ENCODE measurements around the gene RPL7A. TPM values are rescaled to one million over a fixed set of nuclear protein-coding genes. Genes with fewer than 3 reads are reported as not detected.

RPL7A gene
- total RNA-seq, 3 donors from 2014 or later (not counting 1 experiment from before 2014, with no cell fraction given): 1,409 to 1,616 (median 1,600) TPM

DNA sequence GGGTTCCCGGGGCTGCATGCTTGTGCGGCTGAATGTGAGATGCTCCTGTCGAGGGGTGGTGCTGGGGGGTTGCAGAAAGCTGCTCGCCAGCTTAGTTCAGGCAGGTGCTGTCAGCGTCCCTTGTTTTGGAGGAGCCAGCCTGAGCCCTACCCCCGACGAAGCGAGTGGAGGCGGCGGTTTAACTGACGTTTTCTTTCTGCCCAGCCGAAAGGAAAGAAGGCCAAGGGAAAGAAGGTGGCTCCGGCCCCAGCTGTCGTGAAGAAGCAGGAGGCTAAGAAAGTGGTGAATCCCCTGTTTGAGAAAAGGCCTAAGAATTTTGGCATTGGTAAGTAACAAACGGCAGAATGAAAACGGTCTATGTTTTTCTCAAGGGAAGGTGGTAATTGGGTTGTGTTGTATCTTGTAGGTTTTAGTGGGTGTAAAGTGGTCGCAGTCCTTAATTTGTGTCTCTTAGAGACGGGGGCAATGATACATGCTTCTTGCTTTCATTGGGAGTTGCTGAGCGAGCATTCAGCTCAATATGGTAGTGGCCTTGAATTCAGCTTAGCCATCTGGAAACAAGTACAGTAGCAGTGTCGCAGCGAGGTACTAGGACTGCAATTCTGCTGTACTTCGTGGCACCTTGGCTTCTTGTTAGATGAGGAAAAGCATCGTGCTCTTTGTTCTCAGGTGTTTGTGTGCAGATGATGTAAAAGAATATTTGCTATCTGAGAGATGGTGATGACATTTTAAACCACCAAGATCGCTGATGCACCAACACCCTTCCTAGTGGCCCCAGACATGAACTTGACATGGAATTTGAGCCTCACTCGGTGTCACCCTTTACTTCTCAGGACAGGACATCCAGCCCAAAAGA, 928 bp downstream of the RPL7A start:
- intact Hi-C loops (cut with micrococcal nuclease): loop anchor here (1.0 kb wide), 2 partner anchors 13 to 27 kb away; partner anchors contain the start of genes STKLD1, SURF4 and SURF6
- no peak for TF ChIP-seq CTCF (IDR thresholded peaks at IDR 0.05)
- Mint-ChIP-seq H3K27ac (peak overlapping the region; percentile 94 to 95), H3K27me3 (ENCODE audit: low read depth in 2 of 2) (no peaks in the 10 kb centered on the region), H3K4me3 (peak overlapping the region; percentile 100), H3K9me3 (no peaks in the 10 kb centered on the region), H3K36me3 (peaks cover 12% of the 10 kb centered on the region), H3K4me1 (peaks cover 45 to 47% of the 10 kb centered on the region in 2 donors)
- Histone ChIP-seq H3K36me3 (ENCODE audit: control insufficient read depth, insufficient read depth, low read length) (peaks cover 57% of the 10 kb centered on the region), H3K4me1 (ENCODE audit: control insufficient read depth, insufficient read depth, low read length) (peaks cover 35% of the 10 kb centered on the region), H3K9me3 (ENCODE audit: control insufficient read depth, insufficient read depth, low read length) (no peaks in the 10 kb centered on the region), H3K27me3 (ENCODE audit: control insufficient read depth, insufficient read depth, low read length) (no peaks in the 10 kb centered on the region), H3K27ac (ENCODE audit: low read length) (peak overlapping the region; percentile 75), H3K4me3 (ENCODE audit: low read length) (peak overlapping the region; percentile 76)
- ATAC-seq (no peak), DNase-seq (no peak)
- 19% methylated on average over 25 of the region's 25 CpGs for WGBS (ENCODE audit: insufficient coverage)

- H3K9me3 ChIP-seq (ENCODE audit: control insufficient read depth, insufficient read depth, low read length): no peaks in the 10 kb centered on the region
- H3K4me3 Mint-ChIP-seq: peak overlapping the region; percentile 13
- H3K4me1 ChIP-seq (ENCODE audit: control insufficient read depth, insufficient read depth, low read length): peaks cover 40% of the 10 kb centered on the region
- H3K4me3 ChIP-seq (ENCODE audit: low read length): no peak overlapping the region
- H3K27me3 Mint-ChIP-seq (ENCODE audit: low read depth in 2 of 2): no peaks in the 10 kb centered on the region
- no peak for DNase-seq
- TF ChIP-seq CTCF (IDR thresholded peaks at IDR 0.05): no peak
- peaks cover 52% of the 10 kb centered on the region for H3K36me3 ChIP-seq (ENCODE audit: control insufficient read depth, insufficient read depth, low read length)
- peaks cover 45 to 47% of the 10 kb centered on the region in 2 donors for H3K4me1 Mint-ChIP-seq
- ATAC-seq: no peak
- WGBS (ENCODE audit: insufficient coverage): 85% methylated on average over 15 of the region's 15 CpGs
- intact Hi-C loops (cut with micrococcal nuclease): no loop called here
- peaks cover 12% of the 10 kb centered on the region for H3K36me3 Mint-ChIP-seq
- H3K27ac ChIP-seq (ENCODE audit: low read length): no peak overlapping the region
- no peaks in the 10 kb centered on the region for H3K27me3 ChIP-seq (ENCODE audit: control insufficient read depth, insufficient read depth, low read length)
- H3K27ac Mint-ChIP-seq: peak overlapping the region in 1 of 2 donors; percentile 94
- no peaks in the 10 kb centered on the region for H3K9me3 Mint-ChIP-seq
Measured at GRCh38 chr9:133349965-133350616, 2.1 kb downstream of the RPL7A start.

DNA sequence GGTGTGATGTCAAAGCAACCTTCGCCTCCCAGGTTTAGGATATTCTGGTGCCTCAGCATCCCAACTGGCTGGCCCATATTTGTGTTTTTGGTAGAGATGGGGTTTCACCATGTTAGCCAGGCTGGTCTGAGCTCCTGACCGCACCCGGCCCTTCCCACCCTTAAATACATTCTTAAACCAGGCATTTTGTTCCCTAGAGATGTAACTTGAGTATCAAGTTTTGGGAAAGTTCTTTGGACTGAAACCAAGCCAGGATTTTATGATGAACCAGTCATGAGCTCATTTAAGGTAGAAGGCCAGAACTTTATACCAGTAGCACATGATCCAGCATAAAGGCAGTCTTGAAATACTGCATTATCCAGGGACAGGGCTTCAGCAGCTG, 3.5 kb downstream of the RPL7A start:
- no peaks in the 10 kb centered on the region for H3K27me3 Mint-ChIP-seq (ENCODE audit: low read depth in 2 of 2)
- H3K36me3 Mint-ChIP-seq: peaks cover 12% of the 10 kb centered on the region

More for the DNA sequence above, 3.5 kb downstream of the RPL7A start:
- H3K4me3 Mint-ChIP-seq: no peak overlapping the region
- ATAC-seq (no peak), DNase-seq (no peak)
- Histone ChIP-seq H3K4me1 (ENCODE audit: control insufficient read depth, insufficient read depth, low read length) (peaks cover 40% of the 10 kb centered on the region), H3K4me3 (ENCODE audit: low read length) (no peak overlapping the region), H3K27ac (ENCODE audit: low read length) (no peak overlapping the region), H3K9me3 (ENCODE audit: control insufficient read depth, insufficient read depth, low read length) (no peaks in the 10 kb centered on the region), H3K27me3 (ENCODE audit: control insufficient read depth, insufficient read depth, low read length) (no peaks in the 10 kb centered on the region), H3K36me3 (ENCODE audit: control insufficient read depth, insufficient read depth, low read length) (peaks cover 50% of the 10 kb centered on the region)
- no peaks in the 10 kb centered on the region for H3K9me3 Mint-ChIP-seq
- H3K27ac Mint-ChIP-seq: no peak overlapping the region
- TF ChIP-seq CTCF (IDR thresholded peaks at IDR 0.05): no peak
- intact Hi-C loops (cut with micrococcal nuclease): no loop called here
- WGBS (ENCODE audit: insufficient coverage): 100% methylated on average over 1 of the region's 3 CpGs
- H3K4me1 Mint-ChIP-seq: peaks cover 39 to 43% of the 10 kb centered on the region in 2 donors
